ENCODE data around the gene PMAIP1. TPM values are rescaled to one million over a fixed set of nuclear protein-coding genes. Genes with fewer than 3 reads are reported as not detected.

The PMAIP1 gene
- total and polyA plus RNA-seq, 12 donors, result 0.18 to 1.8 (median 0.35) TPM; not detected in 3

DNA sequence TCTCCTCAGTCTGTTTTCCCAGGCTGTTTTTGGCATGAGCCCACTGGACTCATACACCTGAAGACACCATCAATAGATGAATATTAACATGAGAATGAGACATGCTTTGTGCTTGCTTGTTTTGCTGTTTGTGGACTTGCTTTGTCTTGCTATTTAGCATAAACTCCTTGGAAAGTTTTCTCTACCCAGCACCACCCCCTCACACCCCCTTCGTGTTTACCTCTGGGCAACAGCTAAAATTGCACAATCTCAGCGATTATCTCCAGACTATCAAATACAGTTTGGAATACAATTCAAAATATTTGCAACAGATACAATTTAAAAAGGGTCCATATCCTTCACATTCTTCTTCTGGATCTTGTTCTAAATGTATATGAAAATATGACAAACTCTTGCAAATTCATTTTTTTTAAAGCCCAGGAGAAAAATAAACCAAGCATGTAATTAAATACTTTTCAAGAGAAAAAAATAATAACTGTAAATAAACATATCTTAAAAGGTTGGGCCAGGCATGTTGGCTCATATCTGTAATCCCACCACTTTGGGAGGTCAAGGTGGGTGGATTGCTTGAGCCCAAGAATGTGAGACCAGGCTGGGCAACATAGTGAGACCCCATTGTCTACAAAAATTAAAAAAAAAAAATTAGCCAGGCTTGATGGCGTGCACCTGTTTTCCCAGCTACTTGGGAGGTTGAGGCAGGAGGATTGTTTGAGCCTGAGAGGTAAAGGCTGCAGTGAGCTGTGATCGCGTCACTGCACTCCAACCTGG is 32.3 kb upstream of the PMAIP1 start:
- WGBS, 2 donors, result 68 to 70% methylated on average over 5 of the region's 5 CpGs
- TF ChIP-seq, protein P1, sequence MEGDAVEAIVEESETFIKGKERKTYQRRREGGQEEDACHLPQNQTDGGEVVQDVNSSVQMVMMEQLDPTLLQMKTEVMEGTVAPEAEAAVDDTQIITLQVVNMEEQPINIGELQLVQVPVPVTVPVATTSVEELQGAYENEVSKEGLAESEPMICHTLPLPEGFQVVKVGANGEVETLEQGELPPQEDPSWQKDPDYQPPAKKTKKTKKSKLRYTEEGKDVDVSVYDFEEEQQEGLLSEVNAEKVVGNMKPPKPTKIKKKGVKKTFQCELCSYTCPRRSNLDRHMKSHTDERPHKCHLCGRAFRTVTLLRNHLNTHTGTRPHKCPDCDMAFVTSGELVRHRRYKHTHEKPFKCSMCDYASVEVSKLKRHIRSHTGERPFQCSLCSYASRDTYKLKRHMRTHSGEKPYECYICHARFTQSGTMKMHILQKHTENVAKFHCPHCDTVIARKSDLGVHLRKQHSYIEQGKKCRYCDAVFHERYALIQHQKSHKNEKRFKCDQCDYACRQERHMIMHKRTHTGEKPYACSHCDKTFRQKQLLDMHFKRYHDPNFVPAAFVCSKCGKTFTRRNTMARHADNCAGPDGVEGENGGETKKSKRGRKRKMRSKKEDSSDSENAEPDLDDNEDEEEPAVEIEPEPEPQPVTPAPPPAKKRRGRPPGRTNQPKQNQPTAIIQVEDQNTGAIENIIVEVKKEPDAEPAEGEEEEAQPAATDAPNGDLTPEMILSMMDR (IDR thresholded peaks at IDR 0.05), result no peak
- DNase-seq (no peak), ATAC-seq (no peak)
- no peaks in the 10 kb centered on the region for H3K36me3 ChIP-seq
- H3K27me3 ChIP-seq, result peaks cover 0 to 38% (median 16%) of the 10 kb centered on the region in 7 donors
- no peak overlapping the region for H3K27ac ChIP-seq
- peaks cover 0 to under 1% (median 0%) of the 10 kb centered on the region in 9 donors for H3K4me1 ChIP-seq
- intact Hi-C loops (cut with DNase I), result no loop called here
- H3K4me3 ChIP-seq, result no peak overlapping the region
- no peaks in the 10 kb centered on the region for H3K9me3 ChIP-seq

DNA sequence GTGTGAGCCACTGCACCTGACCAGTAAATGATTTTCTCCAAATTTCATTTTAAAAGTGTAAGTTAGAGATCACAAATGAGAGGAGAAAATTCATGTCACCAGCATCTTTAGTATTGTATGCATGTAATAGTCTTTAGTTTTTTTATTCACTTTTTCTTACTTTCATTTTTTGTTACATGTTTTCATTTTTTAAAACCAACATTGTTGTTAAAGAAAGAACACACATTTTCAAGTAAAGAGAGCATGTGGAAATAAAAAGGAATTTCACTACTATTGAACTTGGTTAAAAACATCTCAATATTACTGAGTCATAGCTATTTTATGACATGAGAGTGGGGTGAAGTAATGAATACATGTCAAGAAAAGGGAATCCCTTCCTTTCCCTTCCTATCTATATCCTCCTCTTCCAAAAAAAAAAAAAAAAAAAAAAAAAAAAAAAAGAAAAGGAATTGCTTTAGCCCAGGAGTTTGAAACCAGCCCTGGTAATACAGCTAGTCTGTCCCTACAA is 29.1 kb upstream of the PMAIP1 start:
- TF ChIP-seq, protein P1 (IDR thresholded peaks at IDR 0.05), result no peak
- ATAC-seq, result no peak
- no peak overlapping the region for H3K4me3 ChIP-seq
- peaks cover 0 to 10% (median 0%) of the 10 kb centered on the region in 9 donors for H3K4me1 ChIP-seq
- DNase-seq, result no peak
- H3K27ac ChIP-seq, result no peak overlapping the region
- H3K27me3 ChIP-seq, result peaks cover 0 to 8% (median 3%) of the 10 kb centered on the region in 7 donors
- no peaks in the 10 kb centered on the region for H3K9me3 ChIP-seq
- no peaks in the 10 kb centered on the region for H3K36me3 ChIP-seq
- intact Hi-C loops (cut with DNase I), result no loop called here

DNA sequence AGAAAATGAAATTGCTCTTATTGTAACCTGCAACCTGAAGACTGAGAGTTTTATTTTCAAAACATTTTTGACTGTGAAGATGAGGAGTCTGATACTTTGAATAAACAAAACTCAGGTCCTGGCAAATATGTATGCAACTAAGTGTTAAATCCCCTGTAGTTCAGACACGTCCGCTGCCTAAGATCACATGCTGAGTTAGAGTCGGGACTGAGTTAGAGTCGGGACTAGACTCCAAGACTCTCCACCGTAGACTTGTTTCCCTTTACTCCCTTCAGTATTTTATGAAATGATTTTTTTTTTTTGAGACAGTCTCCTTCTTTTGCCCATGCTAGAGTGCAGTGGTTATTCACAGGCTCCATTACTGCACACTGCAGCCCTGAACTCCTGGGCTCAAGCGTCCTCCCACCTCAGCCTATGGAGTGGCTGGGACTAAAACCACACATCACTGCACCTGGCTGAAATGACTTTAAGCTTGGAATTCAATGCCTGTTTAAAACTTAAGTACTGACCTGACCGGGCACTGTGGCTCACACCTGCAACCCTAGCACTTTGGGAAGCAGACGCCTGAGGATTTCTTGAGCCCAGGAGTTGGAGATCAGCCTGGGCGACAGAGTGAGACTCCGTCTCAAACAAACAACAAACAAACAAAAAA is 28.0 kb upstream of the PMAIP1 start:
- intact Hi-C loops (cut with DNase I), result no loop called here
- DNase-seq, result no peak
- Histone ChIP-seq H3K4me1 (peaks cover 0 to 10% (median 0%) of the 10 kb centered on the region in 9 donors), H3K4me3 (no peak overlapping the region), H3K27ac (no peak overlapping the region), H3K9me3 (no peaks in the 10 kb centered on the region), H3K27me3 (peaks cover 0 to 5% (median 0%) of the 10 kb centered on the region in 7 donors), H3K36me3 (no peaks in the 10 kb centered on the region)
- ATAC-seq, result no peak
- 72 to 76% methylated on average over 10 of the region's 10 CpGs for WGBS, 2 donors
- TF ChIP-seq, protein P1 (IDR thresholded peaks at IDR 0.05), result no peak

DNA sequence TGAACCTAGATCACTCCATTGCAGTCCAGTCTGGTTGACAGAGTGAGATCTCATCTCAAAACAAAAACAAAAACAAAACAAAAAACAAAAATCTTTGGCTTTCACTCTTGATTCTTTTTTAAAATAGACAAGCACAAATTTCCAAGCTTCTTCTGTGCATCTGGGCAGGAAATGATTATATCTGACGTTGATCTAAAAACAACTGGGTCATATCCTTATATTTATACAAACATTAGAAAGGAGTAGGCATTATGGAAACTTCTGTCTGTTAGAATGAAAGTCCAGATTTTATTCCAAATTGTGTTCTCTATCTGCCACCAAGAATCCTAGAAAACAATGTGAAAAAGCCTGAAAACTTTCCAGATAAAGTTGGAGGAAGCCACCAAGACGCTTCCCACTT is 26.2 kb upstream of the PMAIP1 start:
- Histone ChIP-seq H3K36me3 (no peaks in the 10 kb centered on the region), H3K4me3 (no peak overlapping the region), H3K4me1 (peaks cover 0 to 18% (median 0%) of the 10 kb centered on the region in 9 donors), H3K27ac (no peak overlapping the region), H3K9me3 (no peaks in the 10 kb centered on the region), H3K27me3 (peaks cover 0 to 5% (median 0%) of the 10 kb centered on the region in 7 donors)
- TF ChIP-seq, protein P1 (IDR thresholded peaks at IDR 0.05), result no peak
- WGBS, 2 donors, result 39 to 51% methylated on average over 2 of the region's 2 CpGs
- DNase-seq, result no peak
- ATAC-seq, result no peak
- intact Hi-C loops (cut with DNase I), result no loop called here

Data from heart right ventricle (tissue), 16 donors.